Measurements from ENCODE around the gene FLRT1. TPM values are rescaled to one million over a fixed set of nuclear protein-coding genes. Genes with fewer than 3 reads are reported as not detected.

FLRT1 gene
- total RNA-seq, 3 donors from 2014 or later = not detected

- DNase-seq (ENCODE audit: low spot score in 2 of 2) = no peak
- Histone ChIP-seq H3K27me3 (no peaks in the 10 kb centered on the region), H3K4me1 (no peaks in the 10 kb centered on the region), H3K27ac (no peak overlapping the region), H3K9me3 (no peaks in the 10 kb centered on the region), H3K36me3 (no peaks in the 10 kb centered on the region), H3K4me3 (no peak overlapping the region)
- intact Hi-C loops (cut with DNase I; ENCODE audit: low total_unique reads) = no loop called here
- TF ChIP-seq CTCF (IDR thresholded peaks at IDR 0.05) (no peak), POLR2A (IDR thresholded peaks at IDR 0.05) (no peak), POLR2AphosphoS5 (IDR thresholded peaks at IDR 0.05) (no peak)
Measured at GRCh38 chr11:64063777-64064176, 28.0 kb downstream of the FLRT1 start.

- Histone ChIP-seq H3K27me3 (no peaks in the 10 kb centered on the region), H3K4me1 (no peaks in the 10 kb centered on the region), H3K9me3 (no peaks in the 10 kb centered on the region), H3K4me3 (no peak overlapping the region), H3K27ac (no peak overlapping the region), H3K36me3 (no peaks in the 10 kb centered on the region)
- TF ChIP-seq POLR2A (IDR thresholded peaks at IDR 0.05) (no peak), POLR2AphosphoS5 (IDR thresholded peaks at IDR 0.05) (no peak), CTCF (IDR thresholded peaks at IDR 0.05) (no peak)
- intact Hi-C loops (cut with DNase I; ENCODE audit: low total_unique reads) = no loop called here
- no peak for DNase-seq (ENCODE audit: low spot score in 2 of 2)
Measured at GRCh38 chr11:64064374-64065140, 28.8 kb downstream of the FLRT1 start.

- TF ChIP-seq POLR2AphosphoS5 (IDR thresholded peaks at IDR 0.05) (no peak), POLR2A (IDR thresholded peaks at IDR 0.05) (no peak), CTCF (IDR thresholded peaks at IDR 0.05) (no peak)
- H3K27me3 ChIP-seq = no peaks in the 10 kb centered on the region
- no peaks in the 10 kb centered on the region for H3K9me3 ChIP-seq
- H3K27ac ChIP-seq = no peak overlapping the region
- DNase-seq (ENCODE audit: low spot score in 2 of 2) = no peak
- no peak overlapping the region for H3K4me3 ChIP-seq
- intact Hi-C loops (cut with DNase I; ENCODE audit: low total_unique reads) = no loop called here
- H3K36me3 ChIP-seq = no peaks in the 10 kb centered on the region
- no peaks in the 10 kb centered on the region for H3K4me1 ChIP-seq
Measured at GRCh38 chr11:64065141-64065465, 29.4 kb downstream of the FLRT1 start.

GRCh38 chr11:64065712-64066111 is 30.0 kb downstream of the FLRT1 start:
- DNase-seq (ENCODE audit: low spot score in 2 of 2) = no peak
- no peaks in the 10 kb centered on the region for H3K9me3 ChIP-seq
- no peak for TF ChIP-seq CTCF (IDR thresholded peaks at IDR 0.05)
- no peak for TF ChIP-seq POLR2AphosphoS5 (IDR thresholded peaks at IDR 0.05)
- TF ChIP-seq POLR2A (IDR thresholded peaks at IDR 0.05) = no peak
- no peaks in the 10 kb centered on the region for H3K36me3 ChIP-seq
- intact Hi-C loops (cut with DNase I; ENCODE audit: low total_unique reads) = no loop called here
- no peak overlapping the region for H3K4me3 ChIP-seq
- H3K27ac ChIP-seq = no peak overlapping the region
- H3K27me3 ChIP-seq = no peaks in the 10 kb centered on the region
- H3K4me1 ChIP-seq = no peaks in the 10 kb centered on the region

GRCh38 chr11:64067230-64067993 is 31.7 kb downstream of the FLRT1 start:
- intact Hi-C loops (cut with DNase I; ENCODE audit: low total_unique reads) = no loop called here
- no peaks in the 10 kb centered on the region for H3K4me1 ChIP-seq
- H3K36me3 ChIP-seq = no peaks in the 10 kb centered on the region
- DNase-seq (ENCODE audit: low spot score in 2 of 2) = no peak
- H3K27me3 ChIP-seq = no peaks in the 10 kb centered on the region
- no peaks in the 10 kb centered on the region for H3K9me3 ChIP-seq
- no peak overlapping the region for H3K4me3 ChIP-seq
- H3K27ac ChIP-seq = no peak overlapping the region
- TF ChIP-seq CTCF (IDR thresholded peaks at IDR 0.05) = no peak
- TF ChIP-seq POLR2AphosphoS5 (IDR thresholded peaks at IDR 0.05) = no peak
- no peak for TF ChIP-seq POLR2A (IDR thresholded peaks at IDR 0.05)
